HG03342 (cell line): ENCODE measurements around the gene PRDX5.
"Not testable (repeated sequence)": the region's sequence is repeated elsewhere in the genome, so short reads cannot be mapped to it uniquely, and the experiment has no call there.

Experiments
- ATAC-seq: cut with Tn5 transposase; IDR thresholded peaks from one replicate; pipeline ENCODE4 v1.9.1; 2021; ENCODE audit warnings: mild to moderate bottlenecking, moderate library complexity; ENCODE audit not compliant: unreplicated experiment

The PRDX5 gene

DNA sequence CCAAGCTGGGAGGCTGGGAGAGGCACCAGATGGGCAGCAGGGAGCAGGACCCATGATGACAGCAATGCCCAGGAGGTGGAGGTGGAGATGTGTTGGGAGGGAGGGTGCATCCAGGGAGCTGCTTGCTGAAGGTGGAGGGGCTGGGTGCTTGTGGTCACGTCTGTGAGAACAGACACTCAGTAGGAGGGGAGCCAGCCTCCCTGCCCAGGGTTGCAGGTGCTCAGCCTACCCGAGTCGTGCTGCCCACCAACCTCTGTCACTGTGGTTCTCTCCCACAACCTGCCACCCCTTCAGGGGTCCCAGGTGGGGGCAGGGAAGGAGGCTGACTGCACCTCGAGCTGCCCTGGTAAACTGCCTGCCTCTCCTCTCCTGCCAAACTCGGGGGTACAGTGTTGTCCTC lies 5.5 kb downstream of the PRDX5 start:
- no peak for ATAC-seq

DNA sequence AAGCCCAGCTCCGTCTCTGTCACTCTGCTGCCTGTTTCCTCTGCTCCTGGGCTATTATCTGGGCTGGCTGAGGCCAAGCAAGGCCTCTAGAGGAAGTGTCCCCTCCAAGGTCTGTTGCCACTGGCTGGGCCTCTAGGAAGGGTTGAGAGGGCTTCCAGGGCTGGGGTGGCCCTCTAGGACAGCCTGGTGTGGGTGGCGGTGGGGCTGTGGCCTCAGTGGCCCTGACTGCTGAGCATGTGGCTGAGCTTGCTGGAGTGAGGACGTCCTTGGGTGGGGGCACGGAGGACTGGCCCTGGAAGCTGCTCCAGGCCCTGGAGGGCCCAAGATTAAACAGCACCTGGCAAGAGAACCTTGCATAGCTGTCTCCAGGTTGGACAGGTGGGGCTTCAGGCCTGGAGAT lies 6.1 kb downstream of the PRDX5 start:
- not testable (repeated sequence) for ATAC-seq

DNA sequence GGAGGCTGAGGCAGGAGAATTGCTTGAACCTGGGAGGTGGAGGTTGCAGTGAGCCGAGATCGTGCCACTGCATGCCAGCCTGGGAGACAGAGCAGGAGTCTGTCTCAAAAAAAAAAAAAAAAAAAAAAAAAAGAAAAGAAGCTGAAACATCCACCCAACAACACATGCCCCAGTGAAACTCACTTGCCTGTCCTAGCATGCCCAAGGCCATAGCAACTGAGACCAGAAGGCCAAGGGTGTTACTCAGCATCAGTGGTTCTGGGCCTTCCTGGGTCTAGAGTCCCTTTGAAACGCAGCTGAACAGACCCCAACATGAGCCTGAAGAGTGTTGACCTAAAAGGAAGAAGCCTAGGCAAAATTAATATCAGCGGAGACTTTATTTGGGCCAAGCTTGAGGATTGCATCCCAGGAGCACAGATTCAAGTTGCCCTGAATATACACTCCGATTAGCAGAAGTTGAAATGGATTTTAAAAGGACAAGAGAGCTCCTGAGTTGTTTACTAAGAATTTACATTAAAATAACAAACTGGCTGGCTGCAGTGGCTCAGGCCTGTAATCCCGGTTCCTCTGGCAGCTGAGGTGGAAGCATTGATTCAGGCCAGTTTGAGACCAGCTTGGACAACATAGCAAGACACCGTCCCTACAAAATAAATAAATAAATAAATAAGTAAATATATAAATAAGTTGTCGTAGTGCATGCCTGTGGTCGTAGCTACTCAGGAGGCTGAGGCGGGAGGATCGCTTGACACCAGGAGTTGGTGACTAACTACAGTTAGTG lies 7.0 kb downstream of the PRDX5 start:
- ATAC-seq, result no peak

DNA sequence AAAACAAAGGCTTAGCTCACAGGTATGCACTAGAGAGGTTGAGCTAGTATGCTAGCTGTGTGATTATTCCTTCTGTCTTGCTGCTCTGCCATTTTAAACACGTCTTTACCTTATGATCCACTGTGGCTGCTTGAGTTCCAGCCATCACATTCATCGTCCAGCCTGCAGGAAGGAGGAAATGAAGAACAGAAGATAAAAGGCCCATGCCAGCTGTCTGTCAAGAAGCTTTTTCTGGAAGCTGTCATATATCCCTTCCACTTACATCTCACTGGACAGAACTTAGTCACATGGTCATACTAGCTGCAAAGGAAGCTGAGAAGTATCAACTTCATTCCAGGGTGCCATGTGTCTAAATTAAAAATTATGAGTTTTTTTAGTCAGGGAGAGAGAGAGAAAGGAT lies 9.5 kb downstream of the PRDX5 start:
- no peak for ATAC-seq

DNA sequence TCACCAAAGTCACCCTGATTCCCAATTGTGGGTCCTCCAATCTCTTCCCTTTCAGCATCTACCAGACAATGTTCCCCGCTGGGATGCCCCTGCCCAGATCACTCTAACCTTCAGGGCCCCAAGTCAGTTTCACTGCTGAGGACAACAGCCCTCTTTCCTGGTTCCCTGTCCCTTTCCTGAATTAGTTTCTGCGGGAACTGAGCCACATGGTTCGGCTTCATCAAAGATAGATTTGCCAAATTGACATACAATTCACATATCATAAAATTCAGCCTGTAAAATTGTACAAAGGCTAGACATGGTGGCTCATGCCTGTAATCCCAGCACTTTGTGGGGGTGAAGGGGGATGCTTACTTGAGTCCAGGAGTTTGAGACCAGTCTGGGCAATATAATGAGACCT lies 10.1 kb downstream of the PRDX5 start:
- ATAC-seq, result no peak

DNA sequence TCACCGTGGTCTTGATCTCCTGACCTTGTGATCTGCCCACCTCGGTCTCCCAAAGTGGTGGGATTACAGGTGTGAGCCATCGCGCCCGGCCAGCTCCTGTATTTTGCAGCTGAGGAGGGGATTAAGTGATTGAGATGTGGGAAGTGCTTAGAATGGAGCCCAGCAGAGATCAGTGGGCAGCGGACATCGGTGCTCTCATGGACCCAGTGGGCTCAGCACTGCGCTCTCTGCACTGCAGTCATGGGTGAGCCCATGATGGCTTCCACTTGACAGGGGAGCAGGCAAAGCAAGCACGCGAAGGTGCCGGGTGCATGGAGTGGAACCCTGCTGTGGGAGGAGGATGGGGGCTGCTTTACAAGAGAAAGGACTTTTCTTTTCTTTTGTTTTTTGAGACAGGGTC lies 13.0 kb downstream of the PRDX5 start:
- no peak for ATAC-seq

DNA sequence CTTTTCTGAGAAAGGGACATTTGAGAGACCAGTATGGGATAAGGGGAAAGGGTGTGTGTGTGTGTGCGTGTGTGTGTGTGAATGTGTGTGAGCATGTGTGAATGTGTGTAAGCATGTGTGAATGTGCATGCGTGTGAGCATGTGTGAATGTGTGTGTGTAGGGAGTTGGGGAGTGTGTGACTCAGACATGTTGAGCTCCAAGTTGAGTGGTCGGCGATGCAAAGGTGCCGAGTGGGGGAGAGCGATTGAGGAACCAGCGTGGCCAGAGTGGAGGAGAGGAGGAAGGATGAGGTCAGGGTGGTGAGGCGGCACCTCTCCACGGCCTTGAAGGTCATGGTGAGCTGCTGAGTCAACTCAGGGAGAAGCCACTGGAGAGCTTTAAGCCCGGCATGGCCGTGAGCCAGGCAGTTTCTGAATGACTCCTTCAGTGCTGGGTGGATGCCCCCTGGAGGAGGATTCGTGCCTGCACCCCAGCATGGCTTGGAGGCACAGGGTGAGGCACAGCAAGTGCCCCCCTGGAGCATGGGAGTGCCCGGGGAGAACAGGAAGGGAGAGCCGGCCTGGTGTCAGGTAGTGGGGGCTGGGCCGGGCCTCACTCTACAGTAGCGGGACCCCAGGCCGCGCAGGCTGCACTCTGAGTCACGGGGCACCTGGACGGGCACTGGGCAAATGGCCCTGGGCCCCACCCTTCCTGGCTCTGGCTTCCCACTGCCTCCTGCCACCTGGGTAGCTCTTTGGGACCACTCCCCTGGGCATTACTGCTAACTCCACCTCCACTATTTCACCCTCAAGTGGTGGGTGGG lies 13.8 kb downstream of the PRDX5 start:
- ATAC-seq, result no peak

DNA sequence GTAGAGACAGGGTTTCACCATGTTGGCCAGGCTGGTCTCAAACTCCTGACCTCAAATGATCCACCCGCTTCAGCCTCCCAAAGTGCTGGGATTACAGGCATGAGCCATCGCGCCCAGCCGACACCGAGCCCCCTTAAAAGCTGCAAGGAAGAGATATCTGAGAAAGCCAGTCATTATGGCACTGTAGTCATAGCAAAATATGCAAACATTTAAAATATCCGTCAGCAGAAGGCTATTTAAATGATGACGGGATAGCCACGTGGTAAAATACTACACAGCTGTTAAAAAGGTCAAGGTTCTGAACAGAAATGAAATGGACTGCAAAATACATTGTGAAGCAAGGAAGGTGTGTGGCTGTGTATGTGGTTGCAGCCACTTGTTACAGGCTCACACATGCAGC lies 15.6 kb downstream of the PRDX5 start:
- ATAC-seq, result no peak

DNA sequence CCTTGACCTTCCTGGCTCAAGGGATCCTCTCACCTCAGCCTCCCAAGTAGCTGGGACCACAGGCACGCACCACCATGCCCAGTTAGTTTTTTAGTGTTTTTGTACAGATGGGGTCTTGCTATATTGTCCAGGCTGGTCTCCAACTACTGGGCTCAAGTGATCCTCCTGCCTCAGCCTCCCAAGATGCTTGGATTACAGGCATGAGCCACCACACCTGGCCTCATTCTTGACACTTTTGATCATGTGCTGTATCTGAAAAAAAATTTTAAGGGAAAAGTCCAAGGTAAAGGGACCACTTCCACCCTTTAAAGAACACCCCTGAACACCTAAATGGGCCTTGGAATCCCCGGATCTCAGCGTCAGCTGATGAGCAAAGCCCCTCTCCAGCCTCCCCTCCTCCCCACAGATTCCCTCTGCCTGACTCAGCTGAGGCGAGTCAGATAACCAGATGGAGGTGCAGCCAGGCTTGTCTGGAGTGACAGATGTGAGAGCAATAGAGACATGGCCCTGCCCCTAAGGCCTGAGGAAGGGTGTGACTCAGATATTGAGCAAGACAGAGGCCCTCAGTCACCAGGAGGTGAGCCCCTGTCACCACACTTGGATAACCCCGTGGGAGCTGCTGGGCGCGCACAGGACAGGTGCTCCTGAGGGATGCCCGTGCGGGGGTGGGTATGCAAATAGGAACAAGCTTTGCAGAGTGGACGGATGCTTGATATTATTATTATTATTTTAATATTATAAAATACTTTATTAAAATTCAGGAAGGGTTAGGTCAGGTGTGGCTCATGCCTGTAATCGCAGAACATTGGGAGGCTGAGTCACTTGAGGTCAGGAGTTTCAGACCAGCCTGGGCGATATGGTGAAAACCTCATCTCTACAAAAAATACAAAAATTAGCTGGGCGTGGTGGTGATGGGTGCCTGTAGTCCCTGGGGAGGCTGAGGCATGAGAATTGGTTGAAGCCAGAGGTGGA lies 17.1 kb downstream of the PRDX5 start:
- peak; percentile 84 for ATAC-seq

DNA sequence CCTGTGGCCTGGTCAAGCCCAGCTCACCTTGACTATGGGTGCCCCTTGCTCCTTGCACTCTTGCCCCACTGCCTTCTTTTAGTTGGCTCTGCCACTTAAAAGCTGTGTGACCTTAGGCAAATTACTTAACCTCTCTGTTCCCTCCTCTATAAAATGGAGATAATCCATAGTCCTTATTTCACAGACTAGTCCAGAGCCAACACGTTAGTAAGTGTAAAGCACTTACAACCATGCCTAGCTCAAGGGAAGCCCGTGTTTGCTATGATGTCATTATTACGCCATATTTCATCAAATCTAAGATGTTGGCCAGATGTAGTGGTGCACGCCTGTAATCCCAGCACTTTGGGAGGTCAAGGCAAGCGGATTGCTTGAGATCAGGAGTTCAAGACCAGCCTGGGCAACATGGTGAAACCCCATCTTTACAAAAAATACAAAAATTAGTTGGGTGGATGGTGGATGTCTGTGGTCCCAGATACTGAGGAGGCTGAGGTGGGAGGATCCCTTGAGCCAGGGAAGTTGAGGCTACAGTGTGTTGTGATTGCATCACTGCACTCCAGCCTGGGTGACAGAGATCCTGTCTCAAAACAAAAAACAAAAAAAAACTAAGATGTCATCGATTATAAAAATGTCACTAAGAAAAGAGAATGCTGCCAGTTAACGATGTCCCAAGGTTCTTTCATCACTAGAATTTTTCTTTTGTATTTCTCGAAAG lies 19.8 kb downstream of the PRDX5 start:
- ATAC-seq, result no peak

DNA sequence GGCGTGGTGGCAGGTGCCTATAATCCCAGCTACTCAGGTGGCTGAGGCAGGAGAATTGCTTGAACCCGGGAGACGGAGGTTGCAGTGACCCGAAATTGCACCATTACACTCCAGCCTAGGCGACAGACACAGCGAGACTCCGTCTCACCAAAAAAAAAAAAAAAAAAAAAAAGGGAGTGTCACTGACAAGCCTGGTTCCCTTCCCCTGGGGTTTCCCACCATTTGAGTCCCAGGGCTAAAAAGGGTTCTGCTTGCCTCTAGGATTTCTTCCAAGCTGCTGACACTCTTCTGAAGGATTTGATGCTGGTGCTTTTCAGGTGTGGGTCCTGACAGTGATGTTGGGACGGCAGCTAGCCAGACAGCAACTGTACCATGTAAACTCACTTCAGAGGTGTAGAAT lies 20.8 kb downstream of the PRDX5 start:
- ATAC-seq, result no peak

DNA sequence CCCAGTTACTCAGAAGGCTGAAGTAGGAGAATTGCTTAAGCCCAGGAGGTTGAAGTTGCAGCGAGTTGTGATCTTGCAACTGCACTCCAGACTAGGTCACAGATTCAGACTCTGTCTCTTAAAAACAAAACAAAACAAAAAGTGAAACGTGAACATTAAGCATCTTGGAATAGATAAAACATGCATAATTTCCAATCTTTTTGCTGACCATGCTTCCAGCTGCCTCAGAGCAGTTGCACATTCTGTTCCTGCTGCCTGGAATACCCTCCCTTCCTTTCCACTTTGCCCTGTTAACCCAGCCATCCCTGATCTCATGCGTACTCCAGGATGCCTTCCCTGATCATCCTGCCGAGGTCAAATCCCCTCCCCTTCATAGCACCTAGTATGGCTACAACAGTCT lies 21.4 kb downstream of the PRDX5 start:
- no peak for ATAC-seq

DNA sequence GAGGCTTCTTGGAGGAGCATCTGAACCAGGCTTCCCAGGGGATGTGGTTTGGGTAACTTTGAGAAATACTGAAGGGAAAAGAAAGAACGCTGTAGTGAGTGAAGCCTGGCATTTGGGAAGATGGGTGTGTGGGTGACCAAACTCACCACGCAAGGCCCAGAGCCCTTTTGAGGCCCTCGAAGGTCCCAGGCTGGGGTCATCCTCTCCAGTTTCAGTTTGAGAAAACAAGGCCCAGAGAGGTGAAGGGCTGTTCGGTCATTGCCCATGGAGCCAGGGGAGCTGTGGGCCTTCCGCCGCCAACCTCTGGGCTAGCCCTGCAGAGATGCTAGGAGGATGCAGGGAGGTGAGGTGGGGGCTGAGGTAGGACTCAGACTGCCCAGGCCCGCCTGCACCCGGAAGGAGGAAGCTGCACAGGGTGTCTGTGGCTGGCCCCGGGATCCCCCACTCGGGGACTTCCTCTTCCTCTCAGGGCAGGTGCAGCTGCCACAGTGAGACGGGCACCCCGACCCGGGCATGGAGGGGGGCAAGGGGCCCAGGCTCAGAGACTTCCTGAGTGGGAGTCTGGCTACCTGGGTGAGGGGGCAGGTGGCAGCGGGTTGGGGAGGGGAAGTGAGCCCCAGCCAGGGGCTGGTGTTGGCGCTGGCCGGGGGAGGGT lies 22.0 kb downstream of the PRDX5 start, which contains the start of gene CCDC88B:
Gene CCDC88B (plus strand): TSS at position 451 of the 655 bp plus-strand sequence. CDS start 63 bp downstream, at position 514.
- ATAC-seq, result peak; percentile 46

DNA sequence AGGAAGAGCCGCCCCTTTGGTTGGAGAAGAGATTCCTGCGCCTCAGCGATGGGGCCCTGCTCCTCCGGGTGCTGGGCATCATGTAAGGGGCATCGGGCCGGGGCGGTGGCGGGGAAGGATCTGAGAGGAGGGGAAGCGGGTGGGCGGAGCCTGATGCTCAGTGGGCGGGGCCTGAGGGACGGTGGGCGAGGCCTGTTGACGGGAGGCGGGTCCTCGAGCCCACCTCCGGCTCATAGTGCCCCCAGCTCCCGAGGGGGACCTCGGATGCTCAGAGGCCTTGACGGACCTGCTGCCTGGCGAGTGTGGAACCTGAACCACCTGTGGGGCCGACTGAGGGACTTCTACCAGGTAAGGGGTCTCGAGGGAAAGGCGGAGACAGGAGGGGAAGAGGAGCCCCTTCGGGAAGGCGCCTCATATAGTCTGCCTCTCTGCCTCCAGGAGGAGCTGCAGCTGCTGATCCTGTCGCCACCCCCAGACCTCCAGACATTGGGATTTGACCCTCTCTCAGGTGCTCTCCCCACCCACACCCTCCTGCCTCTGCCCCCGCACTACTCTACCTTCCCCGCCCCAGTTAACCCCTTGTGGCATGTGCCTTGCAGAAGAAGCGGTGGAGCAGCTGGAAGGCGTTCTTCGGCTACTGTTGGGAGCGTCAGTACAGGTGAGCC lies 22.9 kb downstream of the PRDX5 start:
- peak; percentile 34 for ATAC-seq

DNA sequence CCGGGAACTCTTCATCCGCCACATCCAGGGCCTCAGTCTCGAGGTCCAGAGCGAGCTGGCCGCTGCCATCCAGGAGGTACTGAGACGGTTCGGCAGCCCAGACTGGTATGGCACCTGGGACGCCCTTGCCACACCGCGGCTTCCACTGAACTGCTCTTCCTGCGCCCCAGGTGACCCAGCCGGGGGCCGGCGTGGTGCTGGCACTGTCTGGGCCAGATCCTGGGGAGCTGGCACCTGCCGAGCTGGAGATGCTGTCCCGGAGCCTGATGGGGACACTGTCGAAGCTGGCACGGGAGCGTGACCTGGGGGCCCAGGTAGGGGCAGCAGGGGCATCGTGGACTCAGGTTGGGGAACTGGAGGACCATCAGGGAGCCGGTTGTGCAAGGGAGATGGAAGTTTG lies 23.5 kb downstream of the PRDX5 start:
- no peak for ATAC-seq

DNA sequence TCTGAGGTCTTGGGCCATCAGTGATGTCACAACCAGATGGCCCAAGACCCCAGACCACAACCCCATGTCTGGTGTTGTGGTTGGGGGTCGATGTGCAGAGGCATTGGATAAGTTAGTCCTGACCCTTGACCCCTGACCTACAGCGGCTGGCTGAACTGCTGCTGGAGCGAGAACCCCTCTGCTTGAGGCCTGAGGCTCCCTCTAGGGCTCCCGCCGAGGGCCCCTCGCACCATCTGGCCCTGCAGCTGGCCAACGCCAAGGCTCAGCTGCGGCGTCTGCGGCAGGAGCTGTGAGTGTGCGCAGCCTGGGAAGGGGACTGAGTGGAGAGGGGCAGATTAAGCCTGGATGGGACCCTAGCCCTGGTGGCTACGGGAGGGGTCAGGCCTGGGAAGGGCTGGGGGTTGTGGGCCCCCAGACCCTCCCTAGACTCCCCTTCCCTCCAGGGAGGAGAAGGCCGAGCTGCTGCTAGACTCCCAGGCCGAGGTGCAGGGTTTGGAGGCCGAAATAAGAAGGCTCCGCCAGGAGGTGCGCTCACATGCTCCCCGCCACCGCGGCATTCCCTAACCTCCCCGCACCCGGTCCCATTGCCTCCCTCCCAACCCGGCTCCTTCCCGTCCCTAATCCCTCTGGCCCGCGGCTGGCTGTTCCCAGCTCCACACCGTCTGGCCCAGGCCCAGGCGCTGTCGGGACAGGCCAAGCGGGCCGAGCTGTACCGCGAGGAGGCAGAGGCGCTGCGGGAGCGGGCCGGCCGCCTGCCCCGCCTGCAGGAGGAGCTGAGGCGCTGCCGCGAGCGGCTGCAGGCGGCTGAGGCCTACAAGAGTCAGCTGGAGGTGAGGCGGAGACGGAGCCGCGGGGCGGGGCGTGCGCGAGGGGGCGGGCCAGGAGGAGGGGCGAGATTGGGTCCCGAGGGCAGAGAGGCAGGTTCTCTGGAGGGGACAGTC lies 24.2 kb downstream of the PRDX5 start:
- ATAC-seq, result no peak

DNA sequence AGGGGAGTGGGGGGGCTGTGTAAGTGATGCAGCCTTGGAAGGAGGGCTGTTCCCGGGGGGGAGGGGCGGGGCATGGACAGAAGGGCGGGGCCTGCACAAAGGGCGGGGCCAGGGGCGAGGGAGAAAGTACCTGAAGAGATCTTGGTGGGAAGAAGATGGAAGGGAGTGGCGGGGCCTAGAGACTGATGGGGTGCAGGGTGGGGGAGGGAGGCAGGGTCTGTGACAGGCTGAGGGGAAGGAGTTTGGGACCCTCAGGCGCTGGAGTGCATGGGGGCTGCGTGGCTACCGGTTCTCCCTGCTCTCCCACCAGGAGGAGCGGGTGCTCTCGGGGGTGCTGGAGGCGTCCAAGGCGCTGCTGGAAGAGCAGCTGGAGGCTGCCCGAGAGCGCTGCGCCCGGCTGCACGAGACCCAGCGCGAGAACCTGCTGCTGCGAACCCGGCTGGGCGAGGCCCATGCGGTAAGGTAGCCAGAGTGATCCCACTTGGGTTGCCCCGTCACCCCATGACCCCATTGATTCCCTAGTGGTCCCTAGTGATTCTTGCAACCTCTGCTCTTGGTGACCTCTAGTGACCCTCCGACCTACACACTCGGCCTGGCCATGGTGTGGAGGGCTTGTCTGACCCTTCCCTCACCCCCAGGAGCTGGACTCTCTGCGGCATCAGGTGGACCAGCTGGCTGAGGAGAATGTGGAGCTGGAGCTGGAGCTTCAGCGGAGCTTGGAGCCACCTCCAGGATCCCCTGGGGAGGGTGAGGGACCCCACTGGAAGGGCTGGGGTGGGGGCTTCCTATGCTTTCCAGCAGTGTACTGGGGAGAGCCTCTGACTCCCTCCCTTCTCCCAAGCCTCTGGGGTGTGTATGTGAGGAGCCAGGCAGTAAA lies 25.2 kb downstream of the PRDX5 start:
- ATAC-seq, result no peak
